K562 (cell line): ENCODE results near the gene TIGAR. TPM values are rescaled to one million over a fixed set of nuclear protein-coding genes. Genes with fewer than 3 reads are reported as not detected.

ENCODE experiments used
- ATAC-seq: fragments of 200-7000 bp; cut with Tn5 transposase; 3 replicates; pipeline ENCODE4 v1.9.1; 2020; ENCODE audit warnings: moderate library complexity
- BruUV-seq: library from RNA; stranded (reverse); fragments of 400-500 nt; replicated peaks from 2 replicates; lab custom pipeline; 2021; lab: Mats Ljungman, UMichigan
- CTCF ChIA-PET: fragments of 300-600 bp; formaldehyde crosslinking; extraction: SDS; loops from one replicate; lab custom pipeline; 2021; ENCODE audit warnings: low intra/inter-chr PET ratio; lab: Yijun Ruan, JAX
- POLR2A ChIA-PET: fragments of 300-600, 350-650 bp; sonication (Branson Sonifier 250); formaldehyde crosslinking; extraction: SDS; loops from one replicate; lab custom pipeline; 2021; ENCODE audit warnings: antibody characterized with exemption, inconsistent platforms; lab: Yijun Ruan, JAX
- DNase-seq, 4 experiments: peaks; one replicate each; pipeline versions ENCODE4 v3.0.0 to v3.0.0-alpha.2; 2011 to 2018; ENCODE audit warnings: low spot score in 3 of 4, mixed read lengths in 3 of 4; ENCODE audit errors: extremely low read depth in 1 of 4
- FAIRE-seq: peaks from 2 replicates; lab custom pipeline; 2011; peaks lifted over from hg19 to GRCh38; lab: Jason Lieb, UNC
- H2AFZ ChIP-seq: 2 replicates; pipeline ENCODE4 v1.6.0; 2011; ENCODE audit warnings: low read depth, low read length, control low read depth, inconsistent platforms
- H3K27ac ChIP-seq: fragments of 200-600 bp; 3 replicates; pipeline ENCODE4 v1.8.0; 2011; ENCODE audit warnings: low read depth, mild to moderate bottlenecking, control low read depth, inconsistent platforms, low read length, moderate library complexity, mixed read lengths; ENCODE audit errors: extremely low read depth
- H3K27me3 ChIP-seq, 2 experiments: fragments of 300-600 bp in 1 of 2; 2 replicates in 1 of 2; 3 replicates in 1 of 2; pipeline versions ENCODE4 v1.6.0 to v1.8.0; 2011; ENCODE audit warnings: inconsistent platforms in 2 of 2, low read length in 2 of 2, mild to moderate bottlenecking in 1 of 2, mixed read lengths in 1 of 2, moderate library complexity in 1 of 2; ENCODE audit not compliant: control insufficient read depth in 2 of 2, insufficient read depth in 2 of 2
- H3K36me3 ChIP-seq: fragments of 300-600 bp; 3 replicates; pipeline ENCODE4 v1.8.0; 2011; ENCODE audit warnings: mild to moderate bottlenecking, low read length, inconsistent platforms; ENCODE audit not compliant: control insufficient read depth, insufficient read depth
- H3K4me1 ChIP-seq, 2 experiments: fragments of 200-600 bp in 1 of 2; replicated peaks in 1 of 2; 2 replicates in 1 of 2; 3 replicates in 1 of 2; pipeline versions ENCODE4 v1.5.1 to v1.8.0; 2011; ENCODE audit warnings: inconsistent platforms in 2 of 2, low read length in 2 of 2, mild to moderate bottlenecking in 1 of 2, mixed read lengths in 1 of 2, moderate library complexity in 1 of 2; ENCODE audit not compliant: control insufficient read depth in 2 of 2, insufficient read depth in 2 of 2
- H3K4me2 ChIP-seq: 2 replicates; pipeline ENCODE4 v1.6.1; 2011; ENCODE audit warnings: low read length, control low read depth, inconsistent platforms, mixed read lengths; ENCODE audit not compliant: insufficient read depth
- H3K4me3 ChIP-seq: fragments of 200-600 bp; sonication (generic), shearing (Covaris generic); 2 replicates; pipeline ENCODE4 v1.5.1; 2016; ENCODE audit warnings: control low read depth, inconsistent platforms
- H3K79me2 ChIP-seq: fragments of 200-600 bp; 3 replicates; pipeline ENCODE4 v1.8.0; 2011; ENCODE audit warnings: low read length, inconsistent platforms; ENCODE audit not compliant: control insufficient read depth, insufficient read depth
- H3K9ac ChIP-seq, 2 experiments: 2 replicates each; pipeline versions ENCODE4 v1.6.0 to v1.6.1; 2011; ENCODE audit warnings: low read depth in 2 of 2, low read length in 2 of 2, control low read depth in 1 of 2, inconsistent platforms in 1 of 2, mild to moderate bottlenecking in 1 of 2, mixed read lengths in 1 of 2; ENCODE audit not compliant: insufficient read depth in 1 of 2
- H3K9me1 ChIP-seq: one replicate; pipeline ENCODE4 v1.6.0; 2011; ENCODE audit warnings: inconsistent platforms, mild to moderate bottlenecking, low read length, moderate library complexity; ENCODE audit not compliant: control insufficient read depth, insufficient read depth
- H3K9me3 ChIP-seq: replicated peaks from 2 replicates; pipeline ENCODE4 v1.5.1; 2011; ENCODE audit warnings: low read depth, low read length, inconsistent platforms; ENCODE audit not compliant: control insufficient read depth, insufficient read depth
- H4K20me1 ChIP-seq: replicated peaks from 2 replicates; pipeline ENCODE4 v1.6.1; 2011; ENCODE audit warnings: low read length, inconsistent platforms, mixed read lengths; ENCODE audit not compliant: control insufficient read depth, insufficient read depth
- ARID4B ChIP-seq: sonication (generic); formaldehyde crosslinking; IDR thresholded peaks from 2 replicates; pipeline ENCODE4 v1.8.0; 2022; ENCODE audit warnings: mild to moderate bottlenecking, missing genetic modification reagents
- BRCA1 ChIP-seq, 2 experiments: fragments of 450-650 bp in 1 of 2; sonication (generic) in 1 of 2; formaldehyde crosslinking in 1 of 2; IDR thresholded peaks; 2 replicates each; pipeline versions ENCODE4 v1.5.0 to v1.6.1; 2017 to 2020; ENCODE audit warnings: mild to moderate bottlenecking in 1 of 2, missing genetic modification reagents in 1 of 2
- ETV5 ChIP-seq: sonication (generic); formaldehyde crosslinking; IDR thresholded peaks from 2 replicates; pipeline ENCODE4 v1.4.0; 2020; ENCODE audit warnings: low read depth, mild to moderate bottlenecking, missing genetic modification reagents
- HDGF ChIP-seq: fragments of 450-650 bp; IDR thresholded peaks from 2 replicates; pipeline ENCODE4 v1.6.1; 2016
- HOXB6 ChIP-seq: fragments of 250-450 bp; sonication (Bioruptor Pico); IDR thresholded peaks from 2 replicates; pipeline ENCODE4 v1.5.1; 2022; ENCODE audit warnings: mild to moderate bottlenecking, borderline replicate concordance
- IRF9 ChIP-seq: fragments of 450-650 bp; IDR thresholded peaks from 2 replicates; pipeline ENCODE4 v1.6.1; 2016; ENCODE audit warnings: missing biosample characterization, missing genetic modification characterization
- JUNB ChIP-seq: fragments of 450-650 bp; formaldehyde crosslinking; conservative IDR thresholded peaks from 2 replicates; pipeline ENCODE4 v1.4.0; 2020; ENCODE audit warnings: mild to moderate bottlenecking
- MEIS2 ChIP-seq: fragments of 450-650 bp; IDR thresholded peaks from 2 replicates; pipeline ENCODE4 v1.6.1; 2014; ENCODE audit warnings: mild to moderate bottlenecking; ENCODE audit not compliant: partially characterized antibody
- PREB ChIP-seq: sonication (generic); formaldehyde crosslinking; IDR thresholded peaks from 2 replicates; pipeline ENCODE4 v1.8.1; 2023; ENCODE audit warnings: mild to moderate bottlenecking, missing genetic modification reagents
- ZBTB1 ChIP-seq: sonication (generic); formaldehyde crosslinking; IDR thresholded peaks from 2 replicates; pipeline ENCODE4 v1.8.1; 2023; ENCODE audit warnings: missing genetic modification reagents, low read depth, mild to moderate bottlenecking, borderline replicate concordance
- ZNF589 ChIP-seq: fragments of 200-800 bp; sonication (Bioruptor generic); IDR thresholded peaks from 2 replicates; pipeline ENCODE4 v1.6.1; 2016; ENCODE audit warnings: low read depth, missing genetic modification characterization, missing compliant biosample characterization
- WGBS: fragments of 100-300 bp; shearing (Covaris generic); methylation state at CpG from one replicate; pipeline ENCODE4 v1.1.6; 2016; ENCODE audit warnings: low coverage, mixed read lengths; ENCODE audit not compliant: insufficient coverage; ENCODE audit errors: missing lambda C conversion rate; 5-methylcytosine and 5-hydroxymethylcytosine counted together
- in situ Hi-C: fragments of 300-500 bp; cut with MboI; formaldehyde crosslinking; loops from 4 replicates; pipeline ENCODE4 v1.15.0; 2018; ENCODE audit warnings: inconsistent platforms, mixed read lengths
- intact Hi-C: fragments of 100-400 bp; cut with micrococcal nuclease; formaldehyde crosslinking; loops from 2 replicates; pipeline ENCODE4 v1.14.2; 2022
- polyA plus RNA-seq, 8 experiments: library from polyadenylated mRNA; depleted of rRNA in 4 of 8; stranded (reverse) in 5 of 8; unstranded in 3 of 8; fragments of >200 nt; fragmentation: Nextera tagmentation in 2 of 8; fragmentation: Illumina TruSeq in 1 of 8; extraction: Ambion mirVana in 2 of 8; extraction: Trizol in 1 of 8; gene quantifications; 2 replicates each; pipeline versions ENCODE4 v1.2.1 to v1.2.3, GENCODE V29; 2011 to 2014; ENCODE audit warnings: inconsistent platforms in 1 of 8, missing spikeins in 1 of 8
- total RNA-seq, 7 experiments: library from RNA; depleted of rRNA in 6 of 7; stranded (reverse); fragments of >200 nt in 6 of 7; fragmentation: Illumina TruSeq in 2 of 7; extraction: Trizol in 2 of 7; gene quantifications; 2 replicates each; pipeline versions ENCODE4 v1.2.1 to v1.2.3, GENCODE V29; 2011 to 2021; ENCODE audit warnings: low replicate concordance in 1 of 7

The TIGAR gene
- total and polyA plus RNA-seq, 9 of the 15 experiments (the other 6 are each of a cell fraction or from before 2014, with no cell fraction given), result 0.11 to 1.0 (median 0.53) TPM; not detected in 2

GRCh38 chr12:4288296-4289131, 32.5 kb upstream of the TIGAR start:
- ATAC-seq, result no peak
- H3K9me3 ChIP-seq, result no peaks in the 10 kb centered on the region
- FAIRE-seq, result no peak
- intact Hi-C loops, result no loop called here
- H3K4me1 ChIP-seq, result no peaks in the 10 kb centered on the region
- no peak for TF ChIP-seq HOXB6 (CRISPR knock-in tag)
- no peak for TF ChIP-seq PREB
- TF ChIP-seq HDGF, result no peak
- TF ChIP-seq ZNF589 (CRISPR knock-in tag), result no peak
- no peak for TF ChIP-seq ZBTB1 (CRISPR knock-in tag)
- TF ChIP-seq ETV5, result no peak
- no peak for TF ChIP-seq IRF9 (tag)
- no peak for TF ChIP-seq ARID4B
- TF ChIP-seq JUNB (CRISPR knock-in tag), result no peak
- no peak for TF ChIP-seq BRCA1 (IDR thresholded peaks at IDR 0.05)
- TF ChIP-seq BRCA1 (CRISPR knock-in tag; IDR thresholded peaks at IDR 0.05), result no peak
- no peak for TF ChIP-seq MEIS2
- TF ChIP-seq, all 486 proteins: peak for 0
- CTCF ChIA-PET, result no interaction called here
- Histone ChIP-seq H3K4me2 (no peak overlapping the region), H3K27ac (no peak overlapping the region), H3K9ac (no peak overlapping the region), H3K27me3 (no peaks in the 10 kb centered on the region), H3K36me3 (peaks cover 97% of the 10 kb centered on the region), H3K9me1 (no peaks in the 10 kb centered on the region), H4K20me1 (peaks cover 12% of the 10 kb centered on the region; the same call in 1 of the 2 replicates), H3K4me3 (no peak overlapping the region), H3K79me2 (peaks cover 65% of the 10 kb centered on the region), H2AFZ (no peak overlapping the region)
- BruUV-seq, result no TSS peak
- 95% methylated on average over 9 of the region's 20 CpGs for WGBS
- DNase-seq, result no peak
- in situ Hi-C loops, result loop anchor here (25.0 kb wide), 1 partner anchor 401 kb away; no protein-coding TSS in a partner anchor
- POLR2A ChIA-PET, result interaction anchor here (1.1 to 1.5 kb wide), 2 partner anchors 9 to 12 kb away, joined by 3 read pairs; no protein-coding TSS in a partner anchor
